NCI-H1105 treated with DMSO at 0.1 percent for 48 hours (cell line): ENCODE data around the gene LGR5.
"Not testable (repeated sequence)": the region's sequence is repeated elsewhere in the genome, so short reads cannot be mapped to it uniquely, and the experiment has no call there.

Experiments used
- DNase-seq: peaks from one replicate; lab custom pipeline; 2025; lab: John Stamatoyannopoulos, UW

The LGR5 gene

DNA sequence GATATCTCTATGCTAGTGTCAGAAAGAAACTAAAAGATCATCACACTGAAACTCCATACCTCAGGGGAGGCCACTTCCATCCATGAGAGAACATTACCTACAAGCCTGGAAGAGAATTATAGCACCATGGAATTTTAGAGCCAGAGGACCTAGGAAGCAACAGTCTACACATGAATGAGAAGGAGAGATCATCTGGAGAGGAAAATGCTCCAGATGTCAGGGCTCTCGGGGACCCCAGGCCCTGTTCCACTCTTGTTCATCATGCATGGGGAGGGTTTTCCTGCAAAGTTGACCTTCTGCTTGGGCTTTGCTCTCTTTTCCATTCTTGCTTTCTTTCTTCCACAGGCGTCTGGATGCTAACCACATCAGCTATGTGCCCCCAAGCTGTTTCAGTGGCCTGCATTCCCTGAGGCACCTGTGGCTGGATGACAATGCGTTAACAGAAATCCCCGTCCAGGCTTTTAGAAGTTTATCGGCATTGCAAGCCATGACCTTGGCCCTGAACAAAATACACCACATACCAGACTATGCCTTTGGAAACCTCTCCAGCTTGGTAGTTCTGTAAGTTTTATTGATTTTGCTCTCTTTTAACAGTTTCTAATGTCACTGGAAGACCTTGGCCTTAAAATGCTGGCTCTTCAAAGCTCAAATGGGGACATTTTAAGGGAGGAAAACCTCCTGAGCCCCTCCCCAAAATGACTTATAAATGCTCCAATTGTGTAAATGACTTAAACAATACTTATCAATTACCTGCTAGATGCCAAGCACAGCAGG lies 113.3 kb downstream of the LGR5 start:
- DNase-seq, result no peak

DNA sequence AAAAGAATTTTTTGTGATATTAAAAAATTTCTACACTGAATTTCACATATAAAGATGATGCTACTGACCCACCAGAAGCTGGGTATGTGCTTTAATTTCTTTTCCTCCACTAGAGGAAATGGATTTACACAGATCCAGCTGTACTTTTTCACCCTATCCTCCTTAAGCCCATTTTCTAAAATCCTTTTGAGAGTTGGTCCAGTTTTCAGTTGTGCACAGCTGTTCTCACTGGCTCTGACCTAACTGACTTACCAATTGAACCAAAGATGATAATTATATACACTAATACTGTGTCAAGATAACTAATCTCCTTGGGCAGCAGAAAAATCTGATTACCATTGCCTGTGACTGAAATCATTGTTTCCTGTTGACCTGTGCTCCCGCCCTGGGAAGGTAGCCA lies 115.6 kb downstream of the LGR5 start:
- no peak for DNase-seq

DNA sequence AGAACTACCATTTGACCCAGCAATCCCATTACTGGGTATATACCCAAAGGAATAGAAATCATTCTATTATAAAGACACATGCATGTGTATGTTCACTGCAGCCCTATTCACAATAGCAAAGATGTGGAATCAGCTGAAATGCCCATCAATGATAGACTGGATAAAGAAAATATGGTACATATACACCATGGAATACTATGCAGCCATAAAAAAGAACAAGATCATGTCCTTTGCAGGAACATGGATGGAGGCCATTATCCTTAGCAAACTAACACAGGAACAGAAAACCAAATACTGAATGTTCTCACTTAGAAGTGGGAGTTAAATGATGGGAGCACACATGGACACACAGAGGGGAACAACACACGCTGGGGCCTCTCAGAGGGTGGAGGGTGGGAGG lies 116.2 kb downstream of the LGR5 start:
- DNase-seq, result not testable (repeated sequence)

DNA sequence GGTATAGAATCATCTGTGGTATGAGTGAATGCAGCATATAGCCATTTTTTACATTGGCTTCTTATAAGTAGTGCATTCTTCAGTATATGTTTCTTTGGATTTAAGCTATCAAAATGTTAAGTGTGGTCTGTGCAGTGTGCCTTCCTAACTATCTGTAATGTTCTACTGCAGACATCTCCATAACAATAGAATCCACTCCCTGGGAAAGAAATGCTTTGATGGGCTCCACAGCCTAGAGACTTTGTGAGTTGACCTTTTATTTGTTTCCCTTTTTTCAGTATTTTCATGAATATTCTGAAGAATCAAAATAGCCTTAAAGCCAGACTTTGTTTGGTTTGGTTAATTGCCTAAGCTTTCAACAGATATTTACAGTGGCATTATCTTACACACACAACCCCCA lies 116.8 kb downstream of the LGR5 start:
- DNase-seq, result no peak

DNA sequence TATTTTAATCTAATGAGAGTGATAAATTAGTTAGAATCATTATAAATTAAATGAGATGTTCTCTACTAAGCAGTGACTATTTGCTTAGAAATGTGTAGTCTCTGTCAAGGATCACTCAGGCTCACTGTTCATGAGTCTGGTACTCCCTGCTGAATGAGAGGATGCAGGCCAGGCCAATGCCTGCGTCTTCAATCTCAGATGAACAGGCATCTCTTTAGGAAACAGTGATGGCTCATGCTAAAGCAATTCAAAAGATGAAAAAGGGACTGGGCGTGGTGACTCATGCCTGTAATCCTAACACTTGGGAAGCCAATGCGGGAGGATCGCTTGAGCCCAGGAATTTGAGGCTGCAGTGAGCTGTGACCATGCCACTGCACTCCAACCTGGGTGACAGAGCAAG lies 117.3 kb downstream of the LGR5 start:
- DNase-seq, result no peak

DNA sequence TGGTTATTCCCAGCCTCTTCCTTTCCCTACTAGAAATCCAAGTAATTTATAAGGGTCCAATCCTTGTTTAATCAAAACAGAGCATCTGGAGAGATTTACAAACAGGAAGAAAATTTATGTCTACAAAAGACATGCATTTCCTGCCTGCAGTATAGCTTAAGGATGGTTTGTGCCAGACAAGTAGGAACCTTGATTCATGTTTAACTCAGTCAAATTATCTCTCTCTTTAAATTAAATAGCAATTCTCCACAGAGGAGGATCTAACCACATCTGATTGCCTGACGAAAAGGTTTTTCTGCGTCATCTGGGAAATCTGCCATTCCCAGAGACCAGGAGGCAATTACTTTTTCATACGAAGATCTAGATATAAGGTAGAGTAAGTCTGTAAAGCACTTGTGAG lies 118.8 kb downstream of the LGR5 start:
- no peak for DNase-seq

DNA sequence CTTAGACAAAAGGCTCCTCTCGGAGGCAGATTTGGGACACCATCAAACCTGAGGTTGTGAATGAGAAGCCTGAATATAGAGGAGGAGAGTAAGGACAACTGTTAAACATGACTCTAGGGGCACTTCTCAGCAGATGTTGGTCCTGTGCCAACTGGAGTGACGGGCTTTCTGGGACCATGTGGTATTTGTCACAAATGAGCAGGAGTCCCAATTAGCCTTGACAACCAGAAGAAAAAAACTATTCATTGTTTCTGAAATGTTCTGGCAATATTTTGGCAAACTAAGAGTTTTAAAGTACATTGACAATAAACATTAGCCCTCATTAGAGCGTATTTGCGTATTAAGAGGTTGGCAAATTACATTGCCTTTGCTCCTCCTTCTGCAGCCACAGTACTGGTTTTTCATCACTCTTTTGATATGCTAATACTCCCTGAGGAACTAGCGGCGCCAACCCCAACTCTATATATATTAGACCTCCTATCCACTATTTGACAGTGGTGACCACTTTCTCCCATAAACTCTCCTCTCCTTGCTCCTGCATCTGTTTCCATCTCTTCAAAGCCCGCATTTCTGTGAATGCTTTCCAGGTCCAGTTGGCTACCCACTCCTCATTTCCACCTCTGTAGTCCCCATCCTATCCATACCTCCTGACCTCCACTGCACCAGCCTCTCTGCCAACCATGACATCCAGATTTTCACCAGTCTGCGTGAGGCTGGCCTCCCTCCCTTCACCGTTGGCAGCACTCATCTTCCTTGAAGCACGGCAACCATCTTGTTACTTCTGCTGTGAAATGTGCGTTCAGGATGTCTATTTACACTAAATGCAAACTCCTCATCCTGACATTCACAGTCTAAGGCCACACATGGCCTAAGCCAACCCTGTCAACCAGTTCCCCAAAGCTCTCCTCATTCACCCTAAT lies 123.3 kb downstream of the LGR5 start:
- DNase-seq, result peak; percentile 93

DNA sequence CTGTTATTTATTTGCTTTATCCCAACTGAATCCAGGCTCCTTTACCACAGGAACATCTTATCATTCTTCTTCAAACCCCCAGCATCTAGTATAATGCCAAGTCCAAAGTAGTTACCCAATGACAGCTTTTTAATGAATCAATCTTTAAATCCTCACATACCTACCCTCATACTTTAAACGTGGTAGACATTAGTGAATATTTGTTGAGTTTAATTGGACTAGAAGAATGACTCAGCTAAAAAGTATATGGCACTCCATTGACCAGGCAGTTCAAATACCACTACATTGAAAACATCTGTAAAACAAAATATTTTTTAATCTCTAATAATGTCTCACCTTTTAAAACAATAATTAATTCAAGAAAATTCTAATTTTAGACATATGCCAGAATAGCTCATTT lies 125.9 kb downstream of the LGR5 start:
- DNase-seq, result no peak

DNA sequence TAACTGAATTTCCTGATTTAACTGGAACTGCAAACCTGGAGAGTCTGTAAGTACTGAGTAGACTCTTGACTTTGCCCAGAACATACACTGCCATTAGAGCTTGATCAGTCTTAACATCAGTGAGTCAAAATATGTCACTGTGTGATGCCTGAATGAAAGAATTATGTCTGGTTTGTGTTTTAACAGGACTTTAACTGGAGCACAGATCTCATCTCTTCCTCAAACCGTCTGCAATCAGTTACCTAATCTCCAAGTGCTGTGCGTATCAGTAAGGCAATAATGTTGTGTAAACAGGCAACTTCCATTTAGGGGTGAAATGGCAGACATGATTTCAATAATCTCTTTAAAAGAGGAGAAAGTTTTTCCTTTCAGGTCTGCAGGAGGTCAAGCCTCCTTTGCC lies 127.1 kb downstream of the LGR5 start:
- DNase-seq, result no peak

DNA sequence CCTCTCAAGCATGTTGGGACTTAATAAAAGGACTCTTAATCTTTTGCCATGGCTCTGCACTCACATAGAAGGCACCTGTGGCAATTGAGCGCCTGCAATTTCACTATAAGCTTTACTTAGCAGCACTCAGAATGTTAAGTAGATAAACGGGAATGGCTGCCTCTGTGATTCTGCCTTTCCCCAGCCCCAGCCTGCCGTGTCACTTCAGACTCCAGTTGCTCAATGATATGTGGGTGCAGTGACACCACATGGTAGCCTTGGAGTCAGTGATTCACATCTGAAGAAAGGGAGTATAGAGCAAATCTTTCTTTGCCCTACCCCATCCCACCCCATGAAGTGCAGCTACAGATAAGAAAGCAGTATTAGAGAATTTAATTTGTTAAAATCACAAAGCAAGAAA lies 127.9 kb downstream of the LGR5 start:
- DNase-seq, result no peak

DNA sequence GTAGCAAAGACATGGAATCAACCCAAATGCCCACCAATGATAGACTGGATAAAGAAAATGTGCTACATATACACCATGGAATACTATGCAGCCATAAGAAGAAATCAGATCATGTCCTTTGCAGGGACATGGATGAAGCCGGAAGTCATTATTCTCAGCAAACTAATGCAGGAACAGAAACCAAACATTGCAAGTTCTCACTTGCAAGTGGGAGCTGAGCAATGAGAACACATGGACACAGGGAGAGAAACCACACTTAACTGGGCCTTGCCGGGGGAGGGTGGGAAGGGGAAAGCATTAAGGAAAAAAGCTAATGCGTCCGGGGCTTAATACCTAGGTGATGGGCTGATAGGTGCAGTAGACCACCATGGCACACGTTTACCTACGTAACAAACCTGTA lies 130.3 kb downstream of the LGR5 start:
- not testable (repeated sequence) for DNase-seq

DNA sequence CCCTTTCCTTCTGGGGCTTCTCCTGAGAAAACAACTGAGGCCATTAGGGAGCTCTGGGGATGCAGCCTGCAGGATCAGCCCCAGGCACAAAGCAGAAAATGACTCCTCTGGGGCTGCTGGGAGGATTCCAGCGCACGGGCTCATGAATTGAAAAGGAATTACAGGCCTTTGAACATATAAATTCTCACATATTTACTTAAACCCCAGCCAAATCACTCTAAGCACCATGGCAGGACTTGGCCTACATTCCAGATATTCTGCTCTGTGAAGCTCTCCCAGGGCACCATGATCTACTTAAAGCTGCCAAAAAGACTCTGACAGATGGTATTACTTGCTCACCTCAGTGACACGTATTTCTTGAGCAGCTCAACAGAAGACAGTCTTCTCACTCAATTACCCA lies 136.9 kb downstream of the LGR5 start:
- DNase-seq, result no peak

DNA sequence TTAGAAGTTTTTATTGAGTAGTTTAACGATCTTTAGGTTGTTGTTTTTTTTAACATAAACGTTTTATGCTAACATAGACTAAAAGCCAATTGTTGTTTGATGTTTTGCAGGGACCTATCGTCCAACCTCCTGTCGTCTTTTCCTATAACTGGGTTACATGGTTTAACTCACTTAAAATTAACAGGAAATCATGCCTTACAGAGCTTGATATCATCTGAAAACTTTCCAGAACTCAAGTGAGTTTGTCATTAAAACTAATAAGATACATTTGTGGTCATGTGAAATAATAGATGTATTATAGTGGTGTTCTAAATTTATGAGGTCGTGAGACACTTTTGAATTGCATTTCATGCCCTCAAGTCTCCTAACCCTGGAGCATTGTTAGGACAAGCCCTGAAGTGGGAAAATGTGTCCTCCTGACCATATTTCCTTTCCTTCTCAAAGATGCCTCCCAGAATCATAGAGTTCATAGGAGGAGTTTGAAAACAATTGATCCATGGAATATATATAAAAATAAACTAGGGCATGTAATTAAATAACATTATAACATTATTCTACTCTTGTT lies 139.2 kb downstream of the LGR5 start:
- no peak for DNase-seq

DNA sequence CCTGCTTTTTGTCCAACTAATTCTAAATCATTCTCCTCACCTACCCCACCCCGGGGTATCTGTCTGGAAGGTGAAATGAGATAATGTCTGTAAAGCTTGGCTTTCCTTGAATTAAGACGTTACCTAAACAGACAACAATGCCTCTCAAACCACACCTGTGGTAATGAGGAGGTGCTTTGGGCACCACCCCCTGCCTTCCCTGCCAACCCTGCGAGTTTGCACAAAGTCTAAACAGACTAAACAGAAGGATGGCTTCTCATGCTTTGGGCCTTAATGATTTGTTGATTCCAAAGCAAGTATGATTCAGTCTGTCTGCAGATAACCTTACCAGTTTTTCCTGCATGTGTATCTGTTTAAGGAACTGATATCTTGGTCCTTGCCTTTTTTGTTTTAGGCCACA lies 141.6 kb downstream of the LGR5 start:
- no peak for DNase-seq

DNA sequence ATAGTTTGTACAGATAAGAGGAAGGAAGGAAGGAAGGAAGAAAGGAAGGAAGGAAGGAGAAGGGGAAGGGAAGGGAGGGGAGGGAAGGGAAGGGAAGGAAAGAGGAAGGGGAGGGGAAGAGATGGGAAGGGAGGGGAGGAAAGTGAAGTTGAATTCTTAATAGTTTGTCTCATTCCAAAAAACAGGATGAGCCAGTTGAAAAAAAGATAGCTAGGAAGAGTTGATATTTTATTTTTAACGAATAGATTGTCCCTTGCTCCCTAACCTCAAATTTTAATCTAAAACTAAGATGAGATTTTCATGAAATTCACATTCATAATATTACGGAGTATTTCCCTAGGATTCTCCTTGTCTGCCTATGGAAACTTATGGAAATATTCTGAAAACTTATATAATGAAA lies 143.3 kb downstream of the LGR5 start:
- no peak for DNase-seq

DNA sequence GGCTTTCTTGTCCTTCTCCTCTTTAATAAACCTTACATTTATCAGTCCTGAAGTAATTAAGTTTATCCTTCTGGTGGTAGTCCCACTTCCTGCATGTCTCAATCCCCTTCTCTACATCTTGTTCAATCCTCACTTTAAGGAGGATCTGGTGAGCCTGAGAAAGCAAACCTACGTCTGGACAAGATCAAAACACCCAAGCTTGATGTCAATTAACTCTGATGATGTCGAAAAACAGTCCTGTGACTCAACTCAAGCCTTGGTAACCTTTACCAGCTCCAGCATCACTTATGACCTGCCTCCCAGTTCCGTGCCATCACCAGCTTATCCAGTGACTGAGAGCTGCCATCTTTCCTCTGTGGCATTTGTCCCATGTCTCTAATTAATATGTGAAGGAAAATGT lies 144.8 kb downstream of the LGR5 start:
- no peak for DNase-seq

DNA sequence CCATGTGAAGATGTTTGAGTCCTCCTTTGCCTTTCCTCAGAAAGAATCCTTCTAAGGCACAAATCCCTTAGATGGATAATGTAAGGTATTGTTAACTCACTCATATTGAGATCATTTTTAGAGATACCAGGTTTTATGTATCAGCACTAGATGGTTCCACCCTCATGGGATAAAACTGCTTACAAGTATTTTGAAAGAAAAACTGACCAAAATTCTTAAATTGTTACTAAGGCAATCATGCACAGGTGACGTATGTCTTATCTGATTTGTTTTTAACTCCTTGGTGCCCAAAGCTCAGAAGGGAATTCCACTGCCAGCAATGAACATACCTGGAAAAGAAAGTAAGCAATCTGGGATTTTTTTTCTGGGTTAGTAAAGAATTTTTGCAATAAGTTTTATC lies 145.6 kb downstream of the LGR5 start:
- no peak for DNase-seq

DNA sequence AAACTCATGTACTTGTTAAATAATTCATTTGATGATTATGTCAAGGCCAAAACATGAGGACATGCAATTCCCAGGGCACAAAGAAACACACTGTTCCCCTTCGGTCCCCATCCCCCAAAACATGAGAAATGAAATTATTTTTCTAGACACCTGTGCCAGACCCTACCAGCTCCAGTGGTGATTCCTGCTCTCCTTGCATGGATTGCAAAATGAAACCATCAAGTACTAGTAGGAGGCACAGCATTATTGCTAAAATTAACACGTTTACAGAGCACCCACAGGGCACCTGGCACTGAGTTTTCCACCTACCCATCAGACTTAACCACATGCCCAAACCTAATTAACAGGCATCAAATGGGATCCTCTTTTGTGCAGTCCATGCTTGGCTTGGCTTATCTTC lies 147.4 kb downstream of the LGR5 start:
- DNase-seq, result no peak

DNA sequence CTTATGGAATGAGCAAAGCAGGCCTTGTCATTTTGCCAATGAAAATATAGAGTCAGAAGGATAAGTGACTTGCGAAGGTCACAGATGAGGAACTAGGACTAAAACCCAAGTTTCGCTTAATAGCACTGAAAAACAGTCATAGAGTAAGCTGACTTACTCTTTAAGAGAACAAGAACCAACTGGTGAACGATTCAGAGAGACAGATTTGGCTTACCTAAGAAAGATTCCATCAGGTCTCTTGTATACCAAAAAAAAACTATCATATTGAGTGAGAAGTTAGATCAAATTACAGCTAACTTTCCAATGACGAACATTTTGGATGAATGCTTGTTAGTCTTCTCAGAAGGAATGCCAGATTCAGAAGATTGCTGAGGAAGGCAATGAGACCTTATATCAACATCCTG lies 149.9 kb downstream of the LGR5 start:
- DNase-seq, result no peak

DNA sequence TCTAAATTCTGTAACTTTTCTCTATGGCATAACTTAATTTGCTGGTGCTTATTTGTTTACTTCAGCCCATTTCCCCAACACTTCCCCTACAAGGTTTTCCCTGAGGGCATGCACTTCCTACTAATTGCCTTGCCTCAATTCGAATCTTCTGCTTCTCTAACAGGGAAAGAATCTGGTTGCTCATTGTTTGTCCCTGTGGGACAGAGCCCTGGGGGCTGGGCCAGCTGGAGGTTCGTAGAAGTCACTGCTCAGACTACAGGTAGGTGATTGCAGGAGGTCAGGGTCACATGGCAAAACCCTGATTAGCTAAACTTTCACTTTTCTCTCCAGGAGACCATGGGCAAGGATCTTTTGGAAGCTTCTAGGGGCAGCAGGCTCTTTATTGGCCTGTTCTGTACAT lies 152.0 kb downstream of the LGR5 start:
- DNase-seq, result no peak

DNA sequence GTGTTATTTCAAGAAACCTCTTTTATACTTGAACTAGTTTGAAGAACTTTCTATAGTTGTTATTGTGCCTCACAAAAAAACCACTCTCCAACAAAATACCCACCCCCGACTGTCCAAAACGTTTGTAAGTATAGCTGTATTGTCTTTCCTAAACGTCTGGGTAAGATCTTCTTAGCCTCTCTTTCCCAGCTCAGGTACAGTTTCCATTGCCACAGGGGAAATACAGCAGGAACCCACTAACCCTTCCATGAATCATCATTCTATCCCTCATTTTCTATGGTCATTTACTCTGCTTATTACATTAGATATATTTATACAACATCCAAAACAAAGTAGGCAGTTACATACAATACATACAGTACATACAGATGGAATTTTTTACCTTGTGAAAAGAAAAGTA lies 153.2 kb downstream of the LGR5 start:
- no peak for DNase-seq

DNA sequence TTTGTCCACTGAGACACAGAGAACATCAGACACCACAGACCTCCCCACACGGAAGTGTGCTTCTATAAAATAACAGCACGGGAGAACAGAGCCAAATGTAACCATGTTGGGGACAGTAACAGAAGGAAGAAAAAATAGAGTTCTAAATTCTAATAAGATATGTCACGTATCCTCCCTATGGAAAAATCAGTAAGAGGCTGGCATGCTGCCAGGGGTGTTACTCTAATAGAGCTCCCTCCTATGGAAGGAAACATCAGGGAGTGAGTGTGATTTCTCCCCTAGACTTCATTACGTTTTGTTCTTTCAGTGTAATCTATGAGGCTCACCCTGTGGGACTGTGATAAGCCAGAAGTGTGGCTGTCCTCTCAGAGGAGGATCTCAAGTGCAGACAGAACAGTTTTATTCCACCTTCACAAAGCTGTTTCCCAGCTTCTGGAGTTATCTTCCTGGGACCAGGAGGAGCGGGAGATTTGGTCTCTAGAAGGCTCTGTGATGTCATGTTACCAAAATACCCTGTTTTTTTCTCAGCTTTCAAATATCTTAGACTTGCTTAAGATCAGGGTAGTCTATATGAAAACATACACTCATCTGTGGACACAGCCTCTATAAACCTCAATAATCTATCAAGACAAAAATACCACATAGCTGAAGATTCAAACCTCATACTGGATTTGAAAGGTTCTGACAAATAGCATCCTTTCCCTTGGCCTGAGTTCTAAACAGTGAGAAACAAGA lies 154.8 kb downstream of the LGR5 start:
- DNase-seq, result no peak
